HepG2 (cell line): ENCODE results near the gene HS6ST1. TPM values are rescaled to one million over a fixed set of nuclear protein-coding genes. Genes with fewer than 3 reads are reported as not detected.
A peak's percentile ranks its signal among the peaks of the same experiment; 100 is the strongest.

ENCODE experiments used
- E2F5 ChIP-seq: sonication (generic); formaldehyde crosslinking; conservative IDR thresholded peaks from 2 replicates; pipeline ENCODE4 v1.4.0; 2020; ENCODE audit warnings: missing genetic modification reagents
- GATAD2A ChIP-seq: IDR thresholded peaks from 2 replicates; pipeline ENCODE4 v1.6.1; 2016
- KDM2A ChIP-seq: sonication (generic); formaldehyde crosslinking; IDR thresholded peaks from 2 replicates; pipeline ENCODE4 v1.4.0; 2020; ENCODE audit warnings: low read depth, missing genetic modification reagents, borderline replicate concordance
- MEIS1 ChIP-seq: sonication (generic); formaldehyde crosslinking; IDR thresholded peaks from 2 replicates; pipeline ENCODE4 v1.9.0; 2021; ENCODE audit warnings: mild to moderate bottlenecking, missing genetic modification reagents, moderate library complexity, borderline replicate concordance
- MTF2 ChIP-seq: sonication (generic); formaldehyde crosslinking; IDR thresholded peaks from 2 replicates; pipeline ENCODE4 v1.5.0; 2020; ENCODE audit warnings: missing genetic modification reagents, borderline replicate concordance
- NFRKB ChIP-seq: fragments of 450-650 bp; IDR thresholded peaks from 2 replicates; pipeline ENCODE4 v1.6.1; 2017
- PAX8 ChIP-seq: sonication (generic); formaldehyde crosslinking; IDR thresholded peaks from 2 replicates; pipeline ENCODE4 v1.8.0; 2022; ENCODE audit warnings: mild to moderate bottlenecking, missing genetic modification reagents, borderline replicate concordance
- PHF8 ChIP-seq: sonication (generic); formaldehyde crosslinking; IDR thresholded peaks from 2 replicates; pipeline ENCODE4 v1.5.0; 2020; ENCODE audit warnings: missing genetic modification reagents
- RFXANK ChIP-seq: IDR thresholded peaks from 2 replicates; pipeline ENCODE4 v1.6.1; 2016
- SKI ChIP-seq: fragments of 450-650 bp; IDR thresholded peaks from one replicate; pipeline ENCODE4 v1.6.1; 2018; ENCODE audit warnings: mild to moderate bottlenecking; ENCODE audit not compliant: partially characterized antibody
- SKIL ChIP-seq: sonication (generic); formaldehyde crosslinking; IDR thresholded peaks from 2 replicates; pipeline ENCODE4 v1.8.0; 2022; ENCODE audit warnings: missing genetic modification reagents, mild to moderate bottlenecking, moderate library complexity, borderline replicate concordance
- SMARCE1 ChIP-seq: fragments of 450-650 bp; IDR thresholded peaks from 2 replicates; pipeline ENCODE4 v1.6.1; 2017; ENCODE audit warnings: borderline replicate concordance
- SRSF4 ChIP-seq: fragments of 200-400 bp; formaldehyde crosslinking; IDR thresholded peaks from one replicate; pipeline ENCODE4 v1.6.1; 2018; ENCODE audit warnings: mild to moderate bottlenecking, low read depth, low read length, moderate library complexity; ENCODE audit not compliant: poor library complexity, severe bottlenecking
- TRIM22 ChIP-seq: fragments of 450-650 bp; IDR thresholded peaks from 2 replicates; pipeline ENCODE4 v1.6.1; 2017
- ZFP91 ChIP-seq: sonication (generic); formaldehyde crosslinking; IDR thresholded peaks from 2 replicates; pipeline ENCODE4 v1.9.0; 2022; ENCODE audit warnings: missing genetic modification reagents, mild to moderate bottlenecking, borderline replicate concordance
- ZNF343 ChIP-seq: sonication (generic); formaldehyde crosslinking; IDR thresholded peaks from 2 replicates; pipeline ENCODE4 v1.4.0; 2020; ENCODE audit warnings: mild to moderate bottlenecking, missing genetic modification reagents
- ZNF530 ChIP-seq: sonication (generic); formaldehyde crosslinking; IDR thresholded peaks from 2 replicates; pipeline ENCODE4 v1.5.0; 2020; ENCODE audit warnings: low read depth, mild to moderate bottlenecking, missing genetic modification reagents
- ZNF570 ChIP-seq: sonication (generic); formaldehyde crosslinking; IDR thresholded peaks from 2 replicates; pipeline ENCODE4 v1.4.0; 2020; ENCODE audit warnings: mild to moderate bottlenecking, missing genetic modification reagents, borderline replicate concordance
- ZNF724P ChIP-seq: sonication (generic); formaldehyde crosslinking; IDR thresholded peaks from 2 replicates; pipeline ENCODE4 v1.8.0; 2022; ENCODE audit warnings: missing genetic modification reagents, borderline replicate concordance
- ZNF749 ChIP-seq: sonication (generic); formaldehyde crosslinking; IDR thresholded peaks from 2 replicates; pipeline ENCODE4 v1.8.0; 2022; ENCODE audit warnings: mild to moderate bottlenecking, missing genetic modification reagents, moderate library complexity, borderline replicate concordance
- ZNF777 ChIP-seq: sonication (generic); formaldehyde crosslinking; IDR thresholded peaks from 2 replicates; pipeline ENCODE4 v1.4.0; 2020; ENCODE audit warnings: missing genetic modification reagents
- polyA plus RNA-seq, 8 experiments: library from polyadenylated mRNA; depleted of rRNA in 3 of 8; stranded (reverse) in 7 of 8; unstranded in 1 of 8; fragments of >200 nt; fragmentation: Illumina TruSeq in 4 of 8; extraction: Trizol in 4 of 8; gene quantifications; 2 replicates each; pipeline versions ENCODE4 v1.2.1 to v1.2.3, GENCODE V29; 2011 to 2016; ENCODE audit warnings: low read depth in 4 of 8, missing spikeins in 1 of 8, mixed read lengths in 1 of 8; ENCODE audit not compliant: insufficient read depth in 1 of 8
- total RNA-seq, 5 experiments: library from RNA; depleted of rRNA; stranded (reverse); fragments of >200 nt; fragmentation: Illumina TruSeq; extraction: Trizol; gene quantifications; 2 replicates each; pipeline ENCODE4 v1.2.3, GENCODE V29; 2016; ENCODE audit warnings: low read depth in 1 of 5
- TF ChIP-seq, protein P1 (sequence below): sonication (generic); formaldehyde crosslinking; IDR thresholded peaks from 2 replicates; pipeline ENCODE4 v1.5.1; 2020; ENCODE audit warnings: mild to moderate bottlenecking, missing genetic modification reagents, moderate library complexity

Gene HS6ST1
- total and polyA plus RNA-seq, 2 of the 13 experiments (the other 11 are each of a cell fraction or from before 2014, with no cell fraction given) = 34.5 to 84.6 TPM

- TF ChIP-seq, protein P1, sequence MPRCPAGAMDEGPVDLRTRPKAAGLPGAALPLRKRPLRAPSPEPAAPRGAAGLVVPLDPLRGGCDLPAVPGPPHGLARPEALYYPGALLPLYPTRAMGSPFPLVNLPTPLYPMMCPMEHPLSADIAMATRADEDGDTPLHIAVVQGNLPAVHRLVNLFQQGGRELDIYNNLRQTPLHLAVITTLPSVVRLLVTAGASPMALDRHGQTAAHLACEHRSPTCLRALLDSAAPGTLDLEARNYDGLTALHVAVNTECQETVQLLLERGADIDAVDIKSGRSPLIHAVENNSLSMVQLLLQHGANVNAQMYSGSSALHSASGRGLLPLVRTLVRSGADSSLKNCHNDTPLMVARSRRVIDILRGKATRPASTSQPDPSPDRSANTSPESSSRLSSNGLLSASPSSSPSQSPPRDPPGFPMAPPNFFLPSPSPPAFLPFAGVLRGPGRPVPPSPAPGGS = peak; percentile 60; the same call in 1 of the 2 replicates
- TF ChIP-seq ZNF343 (CRISPR knock-in tag) = peak; percentile 58; the same call in 1 of the 2 replicates
- peak; percentile 74 for TF ChIP-seq PHF8 (CRISPR knock-in tag)
- no peak for TF ChIP-seq SKIL (CRISPR knock-in tag)
- peak; percentile 52 for TF ChIP-seq KDM2A (CRISPR knock-in tag)
- no peak for TF ChIP-seq ZNF777 (CRISPR knock-in tag)
- no peak for TF ChIP-seq MTF2
- peak; percentile 20; the same call in 1 of the 2 replicates for TF ChIP-seq ZNF749
- TF ChIP-seq E2F5 (CRISPR knock-in tag) = peak; percentile 26; the same call in 1 of the 2 replicates
- TF ChIP-seq MEIS1 (CRISPR knock-in tag) = peak; percentile 77; the same call in 1 of the 2 replicates
- TF ChIP-seq NFRKB = no peak
- TF ChIP-seq SKI = no peak
- no peak for TF ChIP-seq ZNF530 (CRISPR knock-in tag)
- TF ChIP-seq ZFP91 = peak; percentile 77
- no peak for TF ChIP-seq SMARCE1
- TF ChIP-seq ZNF724P (CRISPR knock-in tag) = no peak
- TF ChIP-seq PAX8 = peak; percentile 78; the same call in 1 of the 2 replicates
- TF ChIP-seq GATAD2A (CRISPR knock-in tag) = peak; percentile 17; the same call in 1 of the 2 replicates
- TF ChIP-seq ZNF570 (CRISPR knock-in tag) = 0 out of 2 replicates have a peak, but pooled peaks have one; percentile 29
- TF ChIP-seq SRSF4 = no peak
- TF ChIP-seq TRIM22 = no peak
- TF ChIP-seq RFXANK = no peak
Observed at GRCh38 chr2:128317181-128317898, 1.3 kb downstream of the HS6ST1 start (continued).
